HCT116 (cell line): ENCODE measurements around the gene NCR3LG1.

Experiments
- CBX3 ChIP-seq: IDR thresholded peaks from 2 replicates; pipeline ENCODE4 v1.6.1; 2012; ENCODE audit warnings: low read depth
- EZH2 ChIP-seq: fragments of 200-600 bp; sonication (generic); IDR thresholded peaks from 2 replicates; pipeline ENCODE4 v1.6.1; 2017; ENCODE audit warnings: antibody characterized with exemption, mixed run types
- POLR2AphosphoS5 ChIP-seq: IDR thresholded peaks from 2 replicates; pipeline ENCODE4 v1.6.1; 2011; ENCODE audit warnings: mild to moderate bottlenecking, low read depth, low read length, moderate library complexity
- REST ChIP-seq: IDR thresholded peaks from 2 replicates; pipeline ENCODE4 v1.6.1; 2012; ENCODE audit warnings: low read depth
- SIN3A ChIP-seq: IDR thresholded peaks from 2 replicates; pipeline ENCODE4 v1.6.1; 2012; ENCODE audit warnings: low read depth
- YY1 ChIP-seq: IDR thresholded peaks from 2 replicates; pipeline ENCODE4 v1.6.1; 2011; ENCODE audit warnings: low read length, low read depth, moderate library complexity, mild to moderate bottlenecking; ENCODE audit not compliant: insufficient replicate concordance; ENCODE audit errors: extremely low read depth
- TF ChIP-seq, protein P1 (sequence below), 3 experiments: fragments of 200-600 bp in 1 of 3; sonication (generic) in 1 of 3; IDR thresholded peaks in 2 of 3; conservative IDR thresholded peaks in 1 of 3; 2 replicates each; pipeline ENCODE4 v1.5.1; 2012 to 2017; ENCODE audit warnings: low read depth in 2 of 3, low read length in 2 of 3, antibody characterized with exemption in 1 of 3, borderline replicate concordance in 1 of 3, control low read depth in 1 of 3, mild to moderate bottlenecking in 1 of 3, mixed read lengths in 1 of 3, mixed run types in 1 of 3, moderate library complexity in 1 of 3; ENCODE audit not compliant: insufficient read depth in 1 of 3

DNA sequence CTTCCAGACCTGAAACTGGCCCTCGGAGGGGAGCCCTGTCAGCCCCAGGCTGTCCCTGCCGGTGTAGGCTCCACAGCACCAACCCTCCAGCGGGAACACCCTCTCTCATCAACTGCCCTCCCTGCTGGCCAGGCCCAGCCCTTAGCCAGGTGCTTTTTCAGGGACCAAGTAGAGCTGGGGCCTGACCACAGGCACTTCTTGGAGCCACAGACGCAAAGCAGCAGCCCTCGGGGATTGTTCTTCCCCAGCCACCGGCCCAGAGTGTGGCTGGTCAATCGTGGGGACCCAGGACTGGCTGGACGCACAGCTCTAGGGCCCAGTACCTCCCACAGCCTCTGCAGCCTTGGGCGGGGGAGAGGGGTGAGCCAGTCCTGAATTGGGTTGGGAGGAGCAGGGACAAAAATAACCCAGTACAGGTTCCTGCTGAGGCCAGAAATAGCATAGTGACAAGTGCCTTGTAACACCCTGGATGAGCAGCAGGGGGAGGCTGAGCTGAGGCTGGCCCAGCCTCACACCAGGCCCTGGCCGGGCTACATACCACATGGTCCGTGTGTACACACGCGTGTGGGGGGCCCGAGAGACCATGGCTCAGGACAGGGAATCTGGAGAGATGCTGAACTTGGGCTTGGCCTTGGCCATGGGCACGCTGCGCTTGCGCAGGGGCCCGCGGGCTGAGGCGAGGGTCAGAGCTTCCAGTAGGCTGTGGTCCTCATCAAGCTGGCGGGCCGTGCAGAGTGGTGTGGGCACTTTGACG lies 34.9 kb downstream of the NCR3LG1 start:
- TF ChIP-seq, protein P1, sequence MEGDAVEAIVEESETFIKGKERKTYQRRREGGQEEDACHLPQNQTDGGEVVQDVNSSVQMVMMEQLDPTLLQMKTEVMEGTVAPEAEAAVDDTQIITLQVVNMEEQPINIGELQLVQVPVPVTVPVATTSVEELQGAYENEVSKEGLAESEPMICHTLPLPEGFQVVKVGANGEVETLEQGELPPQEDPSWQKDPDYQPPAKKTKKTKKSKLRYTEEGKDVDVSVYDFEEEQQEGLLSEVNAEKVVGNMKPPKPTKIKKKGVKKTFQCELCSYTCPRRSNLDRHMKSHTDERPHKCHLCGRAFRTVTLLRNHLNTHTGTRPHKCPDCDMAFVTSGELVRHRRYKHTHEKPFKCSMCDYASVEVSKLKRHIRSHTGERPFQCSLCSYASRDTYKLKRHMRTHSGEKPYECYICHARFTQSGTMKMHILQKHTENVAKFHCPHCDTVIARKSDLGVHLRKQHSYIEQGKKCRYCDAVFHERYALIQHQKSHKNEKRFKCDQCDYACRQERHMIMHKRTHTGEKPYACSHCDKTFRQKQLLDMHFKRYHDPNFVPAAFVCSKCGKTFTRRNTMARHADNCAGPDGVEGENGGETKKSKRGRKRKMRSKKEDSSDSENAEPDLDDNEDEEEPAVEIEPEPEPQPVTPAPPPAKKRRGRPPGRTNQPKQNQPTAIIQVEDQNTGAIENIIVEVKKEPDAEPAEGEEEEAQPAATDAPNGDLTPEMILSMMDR (IDR thresholded peaks at IDR 0.05 in 2 of 3, conservative IDR thresholded peaks at IDR 0.05 in 1 of 3; ENCODE audit: borderline replicate concordance in 1 of 3, insufficient read depth in 1 of 3, low read depth in 2 of 3, low read length in 2 of 3) = peak; percentile 61 to 74 (median 65)
- no peak for TF ChIP-seq YY1
- no peak for TF ChIP-seq REST
- TF ChIP-seq EZH2 = no peak
- TF ChIP-seq POLR2AphosphoS5 = no peak
- no peak for TF ChIP-seq SIN3A
- TF ChIP-seq CBX3 = no peak
